Testis (tissue), 2 donors: ENCODE measurements around the gene TMPRSS13.

Experiments used
- POLR2A ChIP-seq: fragments of 450-650 bp; IDR thresholded peaks from one replicate; pipeline ENCODE4 v1.6.1; 2017; ENCODE audit warnings: antibody characterized with exemption, mild to moderate bottlenecking, moderate library complexity
- TF ChIP-seq, protein P1 (sequence below), 3 experiments: fragments of 450-650 bp in 2 of 3; fragments of 200-600 bp in 1 of 3; sonication (generic) in 1 of 3; IDR thresholded peaks; one replicate each; pipeline ENCODE4 v1.5.1; 2016 to 2019; ENCODE audit warnings: antibody characterized with exemption in 3 of 3, mild to moderate bottlenecking in 2 of 3, moderate library complexity in 1 of 3

DNA sequence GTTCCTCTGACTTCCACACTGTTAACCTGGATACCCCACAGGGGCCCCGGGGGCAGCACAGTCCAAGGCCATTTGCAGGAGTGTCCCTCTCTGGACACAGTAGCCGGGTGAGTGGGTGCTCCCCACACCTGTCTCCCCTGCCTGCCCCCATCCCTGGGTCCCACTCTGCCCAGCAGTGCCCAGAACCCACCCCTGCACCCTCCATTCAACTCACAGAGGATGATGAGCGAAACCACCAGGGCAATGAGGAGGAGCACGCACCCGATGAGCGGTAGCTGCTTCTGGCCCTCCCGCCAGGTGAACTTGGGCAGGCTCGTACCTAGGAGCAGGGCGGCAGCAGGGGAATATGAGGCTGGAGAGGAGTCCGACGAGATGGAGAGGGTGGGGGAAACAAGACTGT, 12.2 kb downstream of the TMPRSS13 start:
- TF ChIP-seq, protein P1, sequence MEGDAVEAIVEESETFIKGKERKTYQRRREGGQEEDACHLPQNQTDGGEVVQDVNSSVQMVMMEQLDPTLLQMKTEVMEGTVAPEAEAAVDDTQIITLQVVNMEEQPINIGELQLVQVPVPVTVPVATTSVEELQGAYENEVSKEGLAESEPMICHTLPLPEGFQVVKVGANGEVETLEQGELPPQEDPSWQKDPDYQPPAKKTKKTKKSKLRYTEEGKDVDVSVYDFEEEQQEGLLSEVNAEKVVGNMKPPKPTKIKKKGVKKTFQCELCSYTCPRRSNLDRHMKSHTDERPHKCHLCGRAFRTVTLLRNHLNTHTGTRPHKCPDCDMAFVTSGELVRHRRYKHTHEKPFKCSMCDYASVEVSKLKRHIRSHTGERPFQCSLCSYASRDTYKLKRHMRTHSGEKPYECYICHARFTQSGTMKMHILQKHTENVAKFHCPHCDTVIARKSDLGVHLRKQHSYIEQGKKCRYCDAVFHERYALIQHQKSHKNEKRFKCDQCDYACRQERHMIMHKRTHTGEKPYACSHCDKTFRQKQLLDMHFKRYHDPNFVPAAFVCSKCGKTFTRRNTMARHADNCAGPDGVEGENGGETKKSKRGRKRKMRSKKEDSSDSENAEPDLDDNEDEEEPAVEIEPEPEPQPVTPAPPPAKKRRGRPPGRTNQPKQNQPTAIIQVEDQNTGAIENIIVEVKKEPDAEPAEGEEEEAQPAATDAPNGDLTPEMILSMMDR (IDR thresholded peaks at IDR 0.05) = no peak
- no peak for TF ChIP-seq POLR2A
